Smooth muscle cell (in vitro differentiated cells): Measurements from ENCODE around the gene NACC2. TPM values are rescaled to one million over a fixed set of nuclear protein-coding genes. Genes with fewer than 3 reads are reported as not detected.
A peak's percentile ranks its signal among the peaks of the same experiment; 100 is the strongest.

Experiments
- DNase-seq: peaks from one replicate; lab custom pipeline; 2025; ENCODE audit not compliant: unreplicated experiment; lab: John Stamatoyannopoulos, UW
- H2AFZ ChIP-seq: fragments of 200-600 bp; sonication (generic); 2 replicates; pipeline ENCODE4 v1.6.0; 2016; ENCODE audit warnings: antibody characterized with exemption, low read depth, mild to moderate bottlenecking
- H3F3A ChIP-seq: fragments of 200-600 bp; sonication (generic); 2 replicates; pipeline ENCODE4 v1.6.0; 2017; ENCODE audit warnings: antibody characterized with exemption, low read depth
- H3K27ac ChIP-seq: fragments of 200-600 bp; sonication (generic); 2 replicates; pipeline ENCODE4 v1.5.1; 2016; ENCODE audit warnings: low read depth, mild to moderate bottlenecking
- H3K27me3 ChIP-seq: fragments of 200-600 bp; sonication (generic); 2 replicates; pipeline ENCODE4 v1.6.1; 2016; ENCODE audit warnings: low read depth, mild to moderate bottlenecking
- H3K36me3 ChIP-seq: fragments of 200-600 bp; sonication (generic); 2 replicates; pipeline ENCODE4 v1.5.1; 2016; ENCODE audit warnings: low read depth
- H3K4me1 ChIP-seq: fragments of 200-600 bp; sonication (generic); 2 replicates; pipeline ENCODE4 v1.5.1; 2016; ENCODE audit warnings: low read depth
- H3K4me2 ChIP-seq: fragments of 200-600 bp; sonication (generic); 2 replicates; pipeline ENCODE4 v1.6.0; 2016; ENCODE audit warnings: mild to moderate bottlenecking
- H3K4me3 ChIP-seq: fragments of 200-600 bp; sonication (generic); 2 replicates; pipeline ENCODE4 v1.5.1; 2016; ENCODE audit warnings: mild to moderate bottlenecking
- H3K79me2 ChIP-seq: fragments of 200-600 bp; sonication (generic); 2 replicates; pipeline ENCODE4 v1.6.0; 2016; ENCODE audit warnings: low read depth, mild to moderate bottlenecking
- H3K9ac ChIP-seq: fragments of 200-600 bp; sonication (generic); 2 replicates; pipeline ENCODE4 v1.6.0; 2016; ENCODE audit warnings: low read depth
- H3K9me3 ChIP-seq: fragments of 200-600 bp; sonication (generic); replicated peaks from 2 replicates; pipeline ENCODE4 v1.5.1; 2016; ENCODE audit warnings: low read depth
- H4K20me1 ChIP-seq: fragments of 200-600 bp; sonication (generic); 2 replicates; pipeline ENCODE4 v1.6.0; 2016; ENCODE audit warnings: low read depth
- CTCF ChIP-seq: fragments of 200-600 bp; sonication (generic); IDR thresholded peaks from 2 replicates; pipeline ENCODE4 v1.5.1; 2017; ENCODE audit warnings: borderline replicate concordance, mild to moderate bottlenecking, antibody characterized with exemption; ENCODE audit not compliant: insufficient read depth, poor library complexity, severe bottlenecking
- WGBS: methylation state at CpG from one replicate; pipeline ENCODE4 v1.1.7; 2016; ENCODE audit warnings: low lambda C conversion rate; 5-methylcytosine and 5-hydroxymethylcytosine counted together
- polyA plus RNA-seq: library from polyadenylated mRNA; unstranded; fragments of >200 nt; fragmentation: Nextera tagmentation; extraction: Ambion mirVana; gene quantifications from 2 replicates; pipeline ENCODE4 v1.2.1, GENCODE V29; 2016
- total RNA-seq: library from RNA; depleted of rRNA; stranded (reverse); fragments of >200 nt; gene quantifications from 2 replicates; pipeline ENCODE4 v1.2.3, GENCODE V29; 2014

NACC2 gene
- total and polyA plus RNA-seq, 2 experiments from 2014 or later, result 6.7 to 8.8 TPM

GRCh38 chr9:136109351-136110081, 14.4 kb upstream of the NACC2 start:
- Histone ChIP-seq H3K9me3 (no peaks in the 10 kb centered on the region), H3K27me3 (no peaks in the 10 kb centered on the region), H3F3A (peaks cover 18% of the 10 kb centered on the region), H4K20me1 (no peaks in the 10 kb centered on the region), H3K36me3 (no peaks in the 10 kb centered on the region), H3K4me2 (peak overlapping the region; percentile 80), H3K79me2 (no peaks in the 10 kb centered on the region), H3K4me3 (peak overlapping the region; percentile 44), H3K27ac (peak overlapping the region; percentile 59), H3K4me1 (peaks cover 33% of the 10 kb centered on the region), H2AFZ (no peak overlapping the region), H3K9ac (no peak overlapping the region)
- peak; percentile 93 for DNase-seq
- TF ChIP-seq CTCF, result no peak
- 5% methylated on average over 45 of the region's 48 CpGs for WGBS

- Histone ChIP-seq H3K36me3 (no peaks in the 10 kb centered on the region), H4K20me1 (no peaks in the 10 kb centered on the region), H3K9me3 (no peaks in the 10 kb centered on the region), H3K9ac (no peak overlapping the region), H3K4me2 (peak overlapping the region; percentile 80), H3K4me3 (peak overlapping the region; percentile 44), H3K27me3 (no peaks in the 10 kb centered on the region), H3K79me2 (no peaks in the 10 kb centered on the region), H3F3A (peaks cover 18% of the 10 kb centered on the region), H3K27ac (peak overlapping the region; percentile 59), H2AFZ (no peak overlapping the region), H3K4me1 (peaks cover 37% of the 10 kb centered on the region)
- WGBS, result 83% methylated on average over 22 of the region's 27 CpGs
- no peak for TF ChIP-seq CTCF
- no peak for DNase-seq
Observed at GRCh38 chr9:136108648-136109266, 13.7 kb upstream of the NACC2 start.

- Histone ChIP-seq H3K9me3 (no peaks in the 10 kb centered on the region), H3K4me1 (peaks cover 37% of the 10 kb centered on the region), H3K27ac (no peak overlapping the region), H3F3A (peaks cover 14% of the 10 kb centered on the region), H3K27me3 (no peaks in the 10 kb centered on the region), H3K4me3 (no peak overlapping the region), H2AFZ (no peak overlapping the region), H4K20me1 (no peaks in the 10 kb centered on the region), H3K36me3 (no peaks in the 10 kb centered on the region), H3K9ac (no peak overlapping the region), H3K4me2 (no peak overlapping the region), H3K79me2 (no peaks in the 10 kb centered on the region)
- no peak for DNase-seq
- no peak for TF ChIP-seq CTCF
- WGBS, result 87% methylated on average over 27 of the region's 29 CpGs
Observed at GRCh38 chr9:136107953-136108647, 13.0 kb upstream of the NACC2 start.
